Peyer's patch (tissue), 4 donors: ENCODE measurements around the gene RNLS. TPM values are rescaled to one million over a fixed set of nuclear protein-coding genes. Genes with fewer than 3 reads are reported as not detected.

Experiments
- DNase-seq, 3 donors: peaks; one replicate each; pipeline ENCODE4 v3.0.0-alpha.2; 2017 to 2019
- H3K27ac ChIP-seq, 4 donors: fragments of 200-600 bp; sonication (generic); one replicate each; pipeline ENCODE4 v1.5.1; 2016 to 2019
- H3K27me3 ChIP-seq, 2 donors: fragments of 200-600 bp; sonication (generic); one replicate each; pipeline ENCODE4 v1.5.1; 2019
- H3K36me3 ChIP-seq, 3 donors: fragments of 200-600 bp; sonication (generic); one replicate each; pipeline ENCODE4 v1.5.1; 2016 to 2019
- H3K4me1 ChIP-seq, 4 donors: fragments of 200-600 bp; sonication (generic); one replicate each; pipeline ENCODE4 v1.5.1; 2016 to 2019
- H3K4me3 ChIP-seq, 4 donors: fragments of 200-600 bp; sonication (generic); 1 replicate in 3 of 4; 2 replicates in 1 of 4; pipeline ENCODE4 v1.5.1; 2016 to 2019; ENCODE audit warnings: mild to moderate bottlenecking in 1 of 4
- H3K9me3 ChIP-seq, 4 donors: fragments of 200-600 bp; sonication (generic); one replicate each; pipeline ENCODE4 v1.5.1; 2016 to 2019; ENCODE audit warnings: mild to moderate bottlenecking in 1 of 4
- CTCF ChIP-seq, 6 experiments: fragments of 450-650 bp in 4 of 6; fragments of 200-600 bp in 2 of 6; sonication (generic) in 1 of 6; IDR thresholded peaks; one replicate each; pipeline ENCODE4 v1.5.1; 2017 to 2019; ENCODE audit warnings: antibody characterized with exemption in 6 of 6, mild to moderate bottlenecking in 3 of 6, moderate library complexity in 1 of 6
- POLR2A ChIP-seq, 2 donors: fragments of 450-650 bp; IDR thresholded peaks; one replicate each; pipeline ENCODE4 v1.5.1; 2017; ENCODE audit warnings: antibody characterized with exemption in 2 of 2, mild to moderate bottlenecking in 2 of 2, moderate library complexity in 2 of 2
- total RNA-seq, 4 donors: library from RNA; depleted of rRNA; stranded (reverse); fragments of >200 nt; gene quantifications; one replicate each; pipeline ENCODE4 v1.1.0, GENCODE V29; 2016

Gene RNLS
- total RNA-seq, 4 donors from 2014 or later, result 4.1 to 29.6 (median 22.6) TPM

- no peak overlapping the region for H3K27ac ChIP-seq
- TF ChIP-seq POLR2A (IDR thresholded peaks at IDR 0.05), result no peak
- no peak for TF ChIP-seq CTCF (IDR thresholded peaks at IDR 0.05)
- H3K27me3 ChIP-seq, result no peaks in the 10 kb centered on the region
- no peak overlapping the region for H3K4me3 ChIP-seq
- DNase-seq, result no peak
- H3K9me3 ChIP-seq, result no peaks in the 10 kb centered on the region
- no peaks in the 10 kb centered on the region for H3K36me3 ChIP-seq
- no peaks in the 10 kb centered on the region for H3K4me1 ChIP-seq
These were observed 291.6 kb downstream of the RNLS start for GRCh38 chr10:88291289-88292184.

- Histone ChIP-seq H3K4me3 (no peak overlapping the region), H3K27me3 (no peaks in the 10 kb centered on the region), H3K36me3 (no peaks in the 10 kb centered on the region), H3K4me1 (no peaks in the 10 kb centered on the region), H3K9me3 (no peaks in the 10 kb centered on the region), H3K27ac (no peak overlapping the region)
- TF ChIP-seq POLR2A (IDR thresholded peaks at IDR 0.05) (no peak), CTCF (IDR thresholded peaks at IDR 0.05) (no peak)
- no peak for DNase-seq
These were observed 293.8 kb downstream of the RNLS start for GRCh38 chr10:88289342-88289741.

- no peaks in the 10 kb centered on the region for H3K4me1 ChIP-seq
- TF ChIP-seq POLR2A (IDR thresholded peaks at IDR 0.05), result no peak
- no peak for TF ChIP-seq CTCF (IDR thresholded peaks at IDR 0.05)
- H3K36me3 ChIP-seq, result no peaks in the 10 kb centered on the region
- no peaks in the 10 kb centered on the region for H3K27me3 ChIP-seq
- no peak overlapping the region for H3K4me3 ChIP-seq
- no peaks in the 10 kb centered on the region for H3K9me3 ChIP-seq
- no peak for DNase-seq
- H3K27ac ChIP-seq, result no peak overlapping the region
These were observed 294.6 kb downstream of the RNLS start for GRCh38 chr10:88288320-88289059.

GRCh38 chr10:88286030-88286429, 297.1 kb downstream of the RNLS start:
- no peak for DNase-seq
- no peak for TF ChIP-seq POLR2A (IDR thresholded peaks at IDR 0.05)
- TF ChIP-seq CTCF (IDR thresholded peaks at IDR 0.05), result no peak
- no peak overlapping the region for H3K27ac ChIP-seq
- H3K4me3 ChIP-seq, result no peak overlapping the region
- H3K9me3 ChIP-seq, result no peaks in the 10 kb centered on the region
- no peaks in the 10 kb centered on the region for H3K27me3 ChIP-seq
- H3K4me1 ChIP-seq, result peaks cover 0 to 6% (median 0%) of the 10 kb centered on the region in 4 donors
- H3K36me3 ChIP-seq, result no peaks in the 10 kb centered on the region

GRCh38 chr10:88281592-88282347, 301.3 kb downstream of the RNLS start:
- H3K9me3 ChIP-seq, result no peaks in the 10 kb centered on the region
- H3K4me1 ChIP-seq, result peaks cover 0 to 6% (median 0%) of the 10 kb centered on the region in 4 donors
- no peaks in the 10 kb centered on the region for H3K36me3 ChIP-seq
- TF ChIP-seq POLR2A (IDR thresholded peaks at IDR 0.05) (no peak), CTCF (IDR thresholded peaks at IDR 0.05) (no peak)
- H3K4me3 ChIP-seq, result no peak overlapping the region
- no peaks in the 10 kb centered on the region for H3K27me3 ChIP-seq
- H3K27ac ChIP-seq, result no peak overlapping the region
- DNase-seq, result no peak
